K562 (cell line): ENCODE data around the gene TMEM86B. TPM values are rescaled to one million over a fixed set of nuclear protein-coding genes. Genes with fewer than 3 reads are reported as not detected.
A peak's percentile ranks its signal among the peaks of the same experiment; 100 is the strongest.

Experiments
- ESRRB ChIP-seq: fragments of 250-450 bp; sonication (Bioruptor Pico); IDR thresholded peaks from 2 replicates; pipeline ENCODE4 v1.5.0; 2020; ENCODE audit warnings: mild to moderate bottlenecking, moderate library complexity, borderline replicate concordance
- FOXJ2 ChIP-seq: fragments of 200-800 bp; sonication (Bioruptor generic); IDR thresholded peaks from 2 replicates; pipeline ENCODE4 v1.6.1; 2016; ENCODE audit warnings: missing genetic modification characterization, missing compliant biosample characterization
- HEY1 ChIP-seq: fragments of 250-450 bp; sonication (Bioruptor Pico); IDR thresholded peaks from 2 replicates; pipeline ENCODE4 v1.5.0; 2020; ENCODE audit warnings: mild to moderate bottlenecking, moderate library complexity, borderline replicate concordance
- KLF6 ChIP-seq: fragments of 250-450 bp; sonication (Bioruptor Pico); IDR thresholded peaks from 2 replicates; pipeline ENCODE4 v1.4.0; 2020; ENCODE audit warnings: mild to moderate bottlenecking, moderate library complexity, borderline replicate concordance
- MTA1 ChIP-seq: fragments of 450-650 bp; IDR thresholded peaks from 2 replicates; pipeline ENCODE4 v1.6.1; 2017; ENCODE audit warnings: borderline replicate concordance
- MYBL2 ChIP-seq, 2 experiments: fragments of 450-650 bp in 1 of 2; sonication (generic) in 1 of 2; formaldehyde crosslinking in 1 of 2; IDR thresholded peaks; 2 replicates each; pipeline versions ENCODE4 v1.6.1 to v1.8.1; 2017 to 2022; ENCODE audit warnings: borderline replicate concordance in 1 of 2, inconsistent platforms in 1 of 2, low read depth in 1 of 2, mild to moderate bottlenecking in 1 of 2, missing genetic modification reagents in 1 of 2, moderate library complexity in 1 of 2
- PCBP1 ChIP-seq: fragments of 200-400 bp; formaldehyde crosslinking; IDR thresholded peaks from 2 replicates; pipeline ENCODE4 v1.6.1; 2018; ENCODE audit warnings: mild to moderate bottlenecking, low read depth, low read length; ENCODE audit not compliant: poor library complexity, severe bottlenecking
- PCBP2 ChIP-seq: fragments of 200-400 bp; formaldehyde crosslinking; IDR thresholded peaks from 2 replicates; pipeline ENCODE4 v1.6.1; 2018; ENCODE audit warnings: low read length, low read depth, mild to moderate bottlenecking, moderate library complexity; ENCODE audit not compliant: poor library complexity, severe bottlenecking
- PHB ChIP-seq: fragments of 250-450 bp; sonication (Bioruptor Pico); IDR thresholded peaks from 2 replicates; pipeline ENCODE4 v1.5.0; 2021
- POLR2A ChIP-seq: fragments of 450-650 bp; conservative IDR thresholded peaks from 2 replicates; pipeline ENCODE4 v1.6.1; 2016
- RFX5 ChIP-seq: IDR thresholded peaks from 2 replicates; pipeline ENCODE4 v1.6.1; 2011; ENCODE audit warnings: low read depth, mild to moderate bottlenecking, improper control_type of control experiment, low read length
- SIN3A ChIP-seq, 2 experiments: fragments of 150-350 bp in 1 of 2; IDR thresholded peaks; 2 replicates each; pipeline ENCODE4 v1.6.1; 2011 to 2016; ENCODE audit warnings: borderline replicate concordance in 2 of 2, low read depth in 2 of 2, low read length in 2 of 2, mild to moderate bottlenecking in 2 of 2, moderate library complexity in 2 of 2; ENCODE audit not compliant: control insufficient read depth in 1 of 2
- SMC3 ChIP-seq: conservative IDR thresholded peaks from 2 replicates; pipeline ENCODE4 v1.6.1; 2011; ENCODE audit warnings: low read depth, low read length, improper control_type of control experiment; ENCODE audit not compliant: insufficient read depth
- STAT5B ChIP-seq: fragments of 250-450 bp; sonication (Bioruptor Pico); IDR thresholded peaks from 2 replicates; pipeline ENCODE4 v1.8.0; 2021; ENCODE audit warnings: mild to moderate bottlenecking, inconsistent platforms
- ZNF274 ChIP-seq: IDR thresholded peaks from 2 replicates; pipeline ENCODE4 v1.6.1; 2011; ENCODE audit warnings: low read depth, mild to moderate bottlenecking, low read length, moderate library complexity, borderline replicate concordance
- ZNF699 ChIP-seq: fragments of 250-450 bp; sonication (Bioruptor Pico); IDR thresholded peaks from 2 replicates; pipeline ENCODE4 v1.8.0; 2021; ENCODE audit warnings: mild to moderate bottlenecking, moderate library complexity; ENCODE audit not compliant: insufficient replicate concordance
- polyA plus RNA-seq, 8 experiments: library from polyadenylated mRNA; depleted of rRNA in 4 of 8; stranded (reverse) in 5 of 8; unstranded in 3 of 8; fragments of >200 nt; fragmentation: Nextera tagmentation in 2 of 8; fragmentation: Illumina TruSeq in 1 of 8; extraction: Ambion mirVana in 2 of 8; extraction: Trizol in 1 of 8; gene quantifications; 2 replicates each; pipeline versions ENCODE4 v1.2.1 to v1.2.3, GENCODE V29; 2011 to 2014; ENCODE audit warnings: inconsistent platforms in 1 of 8, missing spikeins in 1 of 8
- total RNA-seq, 7 experiments: library from RNA; depleted of rRNA in 6 of 7; stranded (reverse); fragments of >200 nt in 6 of 7; fragmentation: Illumina TruSeq in 2 of 7; extraction: Trizol in 2 of 7; gene quantifications; 2 replicates each; pipeline versions ENCODE4 v1.2.1 to v1.2.3, GENCODE V29; 2011 to 2021; ENCODE audit warnings: low replicate concordance in 1 of 7
- TF ChIP-seq, protein P1 (sequence below): sonication (generic); formaldehyde crosslinking; IDR thresholded peaks from 2 replicates; pipeline ENCODE4 v1.9.0; 2022; ENCODE audit warnings: mild to moderate bottlenecking, missing genetic modification reagents
- TF ChIP-seq, protein P2 (sequence below): fragments of 450-650 bp; IDR thresholded peaks from 2 replicates; pipeline ENCODE4 v1.6.1; 2016; ENCODE audit warnings: missing biosample characterization, missing genetic modification characterization
- TF ChIP-seq, protein P3 (sequence below): fragments of 250-450 bp; sonication (Bioruptor Pico); IDR thresholded peaks from 2 replicates; pipeline ENCODE4 v1.5.0; 2021
- TF ChIP-seq, protein P4 (sequence below): fragments of 450-650 bp; formaldehyde crosslinking; IDR thresholded peaks from 2 replicates; pipeline ENCODE4 v1.4.0; 2020; ENCODE audit warnings: mild to moderate bottlenecking, moderate library complexity

The TMEM86B gene
- total and polyA plus RNA-seq, 9 of the 15 experiments (the other 6 are each of a cell fraction or from before 2014, with no cell fraction given) = 0.28 to 7.9 (median 2.1) TPM

DNA sequence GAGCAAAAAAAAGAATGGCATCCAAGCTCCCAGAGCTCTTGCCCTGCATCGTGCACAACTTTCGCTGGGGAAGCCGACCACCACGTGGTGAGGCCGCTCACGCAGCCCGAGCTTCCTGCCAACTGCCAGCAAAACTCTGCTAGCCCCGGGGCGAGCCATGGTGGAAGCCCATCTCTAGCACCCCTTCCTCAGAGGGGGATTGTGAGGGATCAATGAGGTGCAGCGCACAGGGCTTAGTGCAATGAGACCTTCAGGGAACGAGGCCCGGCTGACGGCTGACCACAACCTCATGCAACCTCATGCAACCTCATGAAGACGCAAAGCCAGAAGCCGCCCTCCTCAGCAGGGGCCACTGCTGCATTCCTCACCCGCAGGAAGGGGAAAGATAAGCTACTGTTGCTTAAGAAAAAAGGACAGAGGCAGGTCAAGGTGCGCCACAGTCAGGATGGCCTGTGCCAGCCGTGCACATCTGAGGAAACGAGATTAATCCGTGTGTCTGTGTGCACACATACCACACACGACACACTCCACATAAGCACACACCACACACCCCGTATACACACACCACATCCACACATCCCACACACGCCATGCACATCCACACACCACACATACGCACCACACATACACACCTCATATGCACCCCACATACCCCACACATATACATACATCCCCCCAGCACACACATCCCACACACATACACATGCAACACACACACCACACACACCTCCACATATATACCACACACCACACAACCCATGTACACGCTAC lies 41.8 kb upstream of the TMEM86B start (continued):
- TF ChIP-seq SMC3 = no peak
- TF ChIP-seq RFX5 = no peak
- TF ChIP-seq POLR2A = no peak
- TF ChIP-seq PCBP1 = no peak
- TF ChIP-seq ESRRB = no peak
- TF ChIP-seq ZNF699 (CRISPR knock-in tag) = no peak
- no peak for TF ChIP-seq FOXJ2 (tag)
- TF ChIP-seq, protein P1, sequence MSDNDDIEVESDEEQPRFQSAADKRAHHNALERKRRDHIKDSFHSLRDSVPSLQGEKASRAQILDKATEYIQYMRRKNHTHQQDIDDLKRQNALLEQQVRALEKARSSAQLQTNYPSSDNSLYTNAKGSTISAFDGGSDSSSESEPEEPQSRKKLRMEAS (CRISPR knock-in tag) = peak; percentile 84
- no peak for TF ChIP-seq PHB (CRISPR knock-in tag)
- no peak for TF ChIP-seq PCBP2
- no peak for TF ChIP-seq SIN3A (IDR thresholded peaks at IDR 0.05; ENCODE audit: borderline replicate concordance in 2 of 2, control insufficient read depth in 1 of 2, low read depth in 2 of 2, low read length in 2 of 2)
- no peak for TF ChIP-seq HEY1 (CRISPR knock-in tag)
- no peak for TF ChIP-seq ZNF274
- no peak; the same call in 1 of the 2 replicates for TF ChIP-seq MTA1
- TF ChIP-seq, protein P2, sequence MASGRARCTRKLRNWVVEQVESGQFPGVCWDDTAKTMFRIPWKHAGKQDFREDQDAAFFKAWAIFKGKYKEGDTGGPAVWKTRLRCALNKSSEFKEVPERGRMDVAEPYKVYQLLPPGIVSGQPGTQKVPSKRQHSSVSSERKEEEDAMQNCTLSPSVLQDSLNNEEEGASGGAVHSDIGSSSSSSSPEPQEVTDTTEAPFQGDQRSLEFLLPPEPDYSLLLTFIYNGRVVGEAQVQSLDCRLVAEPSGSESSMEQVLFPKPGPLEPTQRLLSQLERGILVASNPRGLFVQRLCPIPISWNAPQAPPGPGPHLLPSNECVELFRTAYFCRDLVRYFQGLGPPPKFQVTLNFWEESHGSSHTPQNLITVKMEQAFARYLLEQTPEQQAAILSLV = peak; percentile 69
- TF ChIP-seq STAT5B (CRISPR knock-in tag) = no peak
- no peak for TF ChIP-seq KLF6 (CRISPR knock-in tag)
- TF ChIP-seq, protein P3, sequence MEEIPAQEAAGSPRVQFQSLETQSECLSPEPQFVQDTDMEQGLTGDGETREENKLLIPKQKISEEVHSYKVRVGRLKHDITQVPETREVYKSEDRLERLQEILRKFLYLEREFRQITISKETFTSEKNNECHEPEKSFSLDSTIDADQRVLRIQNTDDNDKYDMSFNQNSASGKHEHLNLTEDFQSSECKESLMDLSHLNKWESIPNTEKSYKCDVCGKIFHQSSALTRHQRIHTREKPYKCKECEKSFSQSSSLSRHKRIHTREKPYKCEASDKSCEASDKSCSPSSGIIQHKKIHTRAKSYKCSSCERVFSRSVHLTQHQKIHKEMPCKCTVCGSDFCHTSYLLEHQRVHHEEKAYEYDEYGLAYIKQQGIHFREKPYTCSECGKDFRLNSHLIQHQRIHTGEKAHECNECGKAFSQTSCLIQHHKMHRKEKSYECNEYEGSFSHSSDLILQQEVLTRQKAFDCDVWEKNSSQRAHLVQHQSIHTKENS (CRISPR knock-in tag) = no peak
- TF ChIP-seq, protein P4, sequence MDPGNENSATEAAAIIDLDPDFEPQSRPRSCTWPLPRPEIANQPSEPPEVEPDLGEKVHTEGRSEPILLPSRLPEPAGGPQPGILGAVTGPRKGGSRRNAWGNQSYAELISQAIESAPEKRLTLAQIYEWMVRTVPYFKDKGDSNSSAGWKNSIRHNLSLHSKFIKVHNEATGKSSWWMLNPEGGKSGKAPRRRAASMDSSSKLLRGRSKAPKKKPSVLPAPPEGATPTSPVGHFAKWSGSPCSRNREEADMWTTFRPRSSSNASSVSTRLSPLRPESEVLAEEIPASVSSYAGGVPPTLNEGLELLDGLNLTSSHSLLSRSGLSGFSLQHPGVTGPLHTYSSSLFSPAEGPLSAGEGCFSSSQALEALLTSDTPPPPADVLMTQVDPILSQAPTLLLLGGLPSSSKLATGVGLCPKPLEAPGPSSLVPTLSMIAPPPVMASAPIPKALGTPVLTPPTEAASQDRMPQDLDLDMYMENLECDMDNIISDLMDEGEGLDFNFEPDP (CRISPR knock-in tag) = no peak
- TF ChIP-seq MYBL2 (IDR thresholded peaks at IDR 0.05; ENCODE audit: low read depth) = no peak
- no peak for TF ChIP-seq MYBL2 (CRISPR knock-in tag; IDR thresholded peaks at IDR 0.05; ENCODE audit: borderline replicate concordance)
